ENCODE measurements around the gene ATP1B1.

The ATP1B1 gene

DNA sequence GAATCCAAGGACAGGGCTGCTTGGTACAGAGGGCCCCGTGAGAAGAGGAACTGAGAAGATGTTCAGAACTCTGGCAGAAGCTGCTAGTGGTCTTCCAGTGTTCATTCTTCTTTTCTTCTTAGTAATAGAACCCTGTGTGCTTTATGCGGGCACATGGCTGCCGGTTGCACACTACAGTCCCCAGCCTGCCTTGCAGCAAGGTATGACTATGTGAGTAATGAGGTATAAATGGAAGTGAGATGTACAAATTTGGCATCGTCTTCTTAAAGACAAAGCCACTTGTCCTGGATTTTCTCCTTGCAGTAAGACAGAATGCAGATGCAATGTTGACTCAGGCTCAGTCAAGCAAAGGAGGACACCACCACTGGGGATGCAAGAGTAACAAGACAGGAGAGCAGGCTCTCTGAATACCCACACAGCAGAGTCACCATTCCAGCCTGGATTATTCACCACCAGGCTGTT is 15.0 kb upstream of the ATP1B1 start:
- peaks cover 36% of the 10 kb centered on the region for H3K27me3 ChIP-seq (ENCODE audit: control insufficient read depth, low read length)
- H4K20me1 ChIP-seq (ENCODE audit: control insufficient read depth, insufficient read depth, low read depth, low read length): no peaks in the 10 kb centered on the region
- no peaks in the 10 kb centered on the region for H3F3A ChIP-seq (ENCODE audit: control insufficient read depth, insufficient read depth)
- H3K4me1 ChIP-seq (ENCODE audit: control insufficient read depth, low read length): no peaks in the 10 kb centered on the region
- no peaks in the 10 kb centered on the region for H3K79me2 ChIP-seq (ENCODE audit: control insufficient read depth, low read length)
- H3K4me2 ChIP-seq (ENCODE audit: low read length): no peak overlapping the region
- no peaks in the 10 kb centered on the region for H3K9me2 ChIP-seq (replicated peaks; ENCODE audit: control insufficient read depth, low read length)
- H3K27ac ChIP-seq (ENCODE audit: low read depth, low read length): no peak overlapping the region
- no peaks in the 10 kb centered on the region for H3K36me3 ChIP-seq (ENCODE audit: control insufficient read depth, low read length)
- no peaks in the 10 kb centered on the region for H3K9me3 ChIP-seq (ENCODE audit: control insufficient read depth, insufficient read depth, low read length)
- TF ChIP-seq, protein P1, sequence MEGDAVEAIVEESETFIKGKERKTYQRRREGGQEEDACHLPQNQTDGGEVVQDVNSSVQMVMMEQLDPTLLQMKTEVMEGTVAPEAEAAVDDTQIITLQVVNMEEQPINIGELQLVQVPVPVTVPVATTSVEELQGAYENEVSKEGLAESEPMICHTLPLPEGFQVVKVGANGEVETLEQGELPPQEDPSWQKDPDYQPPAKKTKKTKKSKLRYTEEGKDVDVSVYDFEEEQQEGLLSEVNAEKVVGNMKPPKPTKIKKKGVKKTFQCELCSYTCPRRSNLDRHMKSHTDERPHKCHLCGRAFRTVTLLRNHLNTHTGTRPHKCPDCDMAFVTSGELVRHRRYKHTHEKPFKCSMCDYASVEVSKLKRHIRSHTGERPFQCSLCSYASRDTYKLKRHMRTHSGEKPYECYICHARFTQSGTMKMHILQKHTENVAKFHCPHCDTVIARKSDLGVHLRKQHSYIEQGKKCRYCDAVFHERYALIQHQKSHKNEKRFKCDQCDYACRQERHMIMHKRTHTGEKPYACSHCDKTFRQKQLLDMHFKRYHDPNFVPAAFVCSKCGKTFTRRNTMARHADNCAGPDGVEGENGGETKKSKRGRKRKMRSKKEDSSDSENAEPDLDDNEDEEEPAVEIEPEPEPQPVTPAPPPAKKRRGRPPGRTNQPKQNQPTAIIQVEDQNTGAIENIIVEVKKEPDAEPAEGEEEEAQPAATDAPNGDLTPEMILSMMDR (IDR thresholded peaks at IDR 0.05; ENCODE audit: low read depth, low read length, poor library complexity, severe bottlenecking): no peak
- no peak for TF ChIP-seq EZH2phosphoT487 (IDR thresholded peaks at IDR 0.05; ENCODE audit: borderline replicate concordance, low read length)
- H3K4me3 ChIP-seq (ENCODE audit: low read length): no peak overlapping the region

- Histone ChIP-seq H3K27me3 (ENCODE audit: control insufficient read depth, low read length) (peaks cover 36% of the 10 kb centered on the region), H3K27ac (ENCODE audit: low read depth, low read length) (no peak overlapping the region), H3K4me3 (ENCODE audit: low read length) (no peak overlapping the region), H3K9me2 (replicated peaks; ENCODE audit: control insufficient read depth, low read length) (no peaks in the 10 kb centered on the region), H3K9me3 (ENCODE audit: control insufficient read depth, insufficient read depth, low read length) (no peaks in the 10 kb centered on the region), H3K4me2 (ENCODE audit: low read length) (no peak overlapping the region), H3F3A (ENCODE audit: control insufficient read depth, insufficient read depth) (no peaks in the 10 kb centered on the region), H3K4me1 (ENCODE audit: control insufficient read depth, low read length) (no peaks in the 10 kb centered on the region), H4K20me1 (ENCODE audit: control insufficient read depth, insufficient read depth, low read depth, low read length) (no peaks in the 10 kb centered on the region), H3K36me3 (ENCODE audit: control insufficient read depth, low read length) (no peaks in the 10 kb centered on the region), H3K79me2 (ENCODE audit: control insufficient read depth, low read length) (no peaks in the 10 kb centered on the region)
- no peak for TF ChIP-seq EZH2phosphoT487 (IDR thresholded peaks at IDR 0.05; ENCODE audit: borderline replicate concordance, low read length)
- TF ChIP-seq, protein P1 (IDR thresholded peaks at IDR 0.05; ENCODE audit: low read depth, low read length, poor library complexity, severe bottlenecking): no peak
Measured at GRCh38 chr1:169092399-169092798, 14.1 kb upstream of the ATP1B1 start.

GRCh38 chr1:169094897-169095569 is 11.5 kb upstream of the ATP1B1 start:
- no peak for TF ChIP-seq EZH2phosphoT487 (IDR thresholded peaks at IDR 0.05; ENCODE audit: borderline replicate concordance, low read length)
- no peaks in the 10 kb centered on the region for H3K4me1 ChIP-seq (ENCODE audit: control insufficient read depth, low read length)
- no peaks in the 10 kb centered on the region for H4K20me1 ChIP-seq (ENCODE audit: control insufficient read depth, insufficient read depth, low read depth, low read length)
- H3K36me3 ChIP-seq (ENCODE audit: control insufficient read depth, low read length): no peaks in the 10 kb centered on the region
- no peak overlapping the region for H3K4me2 ChIP-seq (ENCODE audit: low read length)
- no peak overlapping the region for H3K4me3 ChIP-seq (ENCODE audit: low read length)
- H3F3A ChIP-seq (ENCODE audit: control insufficient read depth, insufficient read depth): no peaks in the 10 kb centered on the region
- no peak overlapping the region for H3K27ac ChIP-seq (ENCODE audit: low read depth, low read length)
- H3K27me3 ChIP-seq (ENCODE audit: control insufficient read depth, low read length): peaks cover 34% of the 10 kb centered on the region
- H3K9me3 ChIP-seq (ENCODE audit: control insufficient read depth, insufficient read depth, low read length): no peaks in the 10 kb centered on the region
- H3K79me2 ChIP-seq (ENCODE audit: control insufficient read depth, low read length): no peaks in the 10 kb centered on the region
- H3K9me2 ChIP-seq (replicated peaks; ENCODE audit: control insufficient read depth, low read length): no peaks in the 10 kb centered on the region

GRCh38 chr1:169098380-169098779 is 8.1 kb upstream of the ATP1B1 start:
- H3K4me3 ChIP-seq (ENCODE audit: low read length): no peak overlapping the region
- H3K4me2 ChIP-seq (ENCODE audit: low read length): no peak overlapping the region
- H3K27me3 ChIP-seq (ENCODE audit: control insufficient read depth, low read length): peaks cover 24% of the 10 kb centered on the region; the same call in 1 of the 2 replicates
- H3F3A ChIP-seq (ENCODE audit: control insufficient read depth, insufficient read depth): no peaks in the 10 kb centered on the region
- TF ChIP-seq, protein P1 (IDR thresholded peaks at IDR 0.05; ENCODE audit: low read depth, low read length, poor library complexity, severe bottlenecking): no peak
- no peak for TF ChIP-seq EZH2phosphoT487 (IDR thresholded peaks at IDR 0.05; ENCODE audit: borderline replicate concordance, low read length)
- no peaks in the 10 kb centered on the region for H3K4me1 ChIP-seq (ENCODE audit: control insufficient read depth, low read length)
- H3K9me3 ChIP-seq (ENCODE audit: control insufficient read depth, insufficient read depth, low read length): no peaks in the 10 kb centered on the region
- no peaks in the 10 kb centered on the region for H4K20me1 ChIP-seq (ENCODE audit: control insufficient read depth, insufficient read depth, low read depth, low read length)
- no peaks in the 10 kb centered on the region for H3K9me2 ChIP-seq (replicated peaks; ENCODE audit: control insufficient read depth, low read length)
- H3K79me2 ChIP-seq (ENCODE audit: control insufficient read depth, low read length): no peaks in the 10 kb centered on the region
- no peaks in the 10 kb centered on the region for H3K36me3 ChIP-seq (ENCODE audit: control insufficient read depth, low read length)
- no peak overlapping the region for H3K27ac ChIP-seq (ENCODE audit: low read depth, low read length)

Data from DOHH2 (cell line).